Endothelial cell of umbilical vein (primary cell): ENCODE results near the gene SHC4.

Experiments used
- CTCF ChIP-seq, 2 donors: IDR thresholded peaks; 1 replicate in 1 of 2; 2 replicates in 1 of 2; pipeline ENCODE4 v1.5.1; 2011; ENCODE audit warnings: low read length in 2 of 2, mild to moderate bottlenecking in 2 of 2, moderate library complexity in 2 of 2, control low read depth in 1 of 2, inconsistent platforms in 1 of 2, low read depth in 1 of 2; ENCODE audit not compliant: insufficient read depth in 1 of 2; ENCODE audit errors: extremely low read depth in 1 of 2
- EZH2 ChIP-seq: IDR thresholded peaks from 2 replicates; pipeline ENCODE4 v1.6.1; 2012; ENCODE audit warnings: borderline replicate concordance, low read depth, mild to moderate bottlenecking, moderate library complexity, low read length, inconsistent platforms; ENCODE audit not compliant: severe bottlenecking

GRCh38 chr15:48946074-48946839 lies 17.5 kb downstream of the SHC4 start:
- TF ChIP-seq CTCF (IDR thresholded peaks at IDR 0.05; ENCODE audit: extremely low read depth in 1 of 2, insufficient read depth in 1 of 2, low read depth in 1 of 2, low read length in 2 of 2) = no peak
- no peak for TF ChIP-seq EZH2
